ENCODE results near the gene TEKT1.

The TEKT1 gene

DNA sequence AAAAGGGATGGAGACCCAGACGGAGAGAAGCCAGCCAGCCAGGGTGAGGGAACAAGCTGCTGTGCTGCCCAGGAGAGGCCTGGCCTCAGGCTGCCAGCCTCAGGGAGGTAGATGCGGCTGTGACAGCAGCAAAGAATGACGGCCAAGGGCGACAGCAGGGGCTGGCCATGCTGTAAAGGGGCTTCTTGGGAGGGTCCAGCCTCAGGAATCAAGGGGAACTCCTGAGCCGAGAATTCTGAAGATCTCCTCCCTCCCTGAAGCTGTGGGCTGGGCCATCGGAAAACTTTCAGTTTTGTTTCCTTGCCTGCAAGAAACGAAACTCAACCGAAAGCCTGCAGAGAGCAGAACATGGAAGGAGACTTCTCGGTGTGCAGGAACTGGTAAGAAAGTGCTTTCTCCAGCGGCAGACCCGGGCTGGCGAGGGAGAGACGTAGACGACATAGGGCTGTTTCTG lies 75.8 kb downstream of the TEKT1 start, which contains the start of gene XAF1:
Gene XAF1 (plus strand): TSS at position 316 of the 454 bp plus-strand sequence. CDS start 33 bp downstream, at position 349.
- no peak for DNase-seq

DNA sequence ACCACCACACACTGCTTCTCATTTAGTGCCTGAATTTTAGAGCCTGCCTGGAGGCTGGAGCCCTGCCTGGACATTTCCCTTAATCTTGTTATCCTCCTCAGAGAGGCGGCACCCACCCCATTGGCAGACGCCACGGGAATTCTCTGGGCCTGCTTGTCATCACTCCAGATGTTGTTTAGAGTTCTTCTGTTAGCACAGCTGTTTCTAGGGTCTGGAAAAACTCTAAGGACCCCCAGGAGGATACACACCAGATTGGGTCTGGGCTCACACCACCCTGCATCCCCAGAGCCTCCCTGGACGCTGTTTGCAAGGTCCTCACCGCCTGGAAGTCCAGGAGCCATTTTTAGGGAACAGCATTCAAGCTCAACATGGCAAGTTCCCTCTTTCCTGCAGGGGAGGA lies 76.2 kb downstream of the TEKT1 start:
- DNase-seq: no peak

DNA sequence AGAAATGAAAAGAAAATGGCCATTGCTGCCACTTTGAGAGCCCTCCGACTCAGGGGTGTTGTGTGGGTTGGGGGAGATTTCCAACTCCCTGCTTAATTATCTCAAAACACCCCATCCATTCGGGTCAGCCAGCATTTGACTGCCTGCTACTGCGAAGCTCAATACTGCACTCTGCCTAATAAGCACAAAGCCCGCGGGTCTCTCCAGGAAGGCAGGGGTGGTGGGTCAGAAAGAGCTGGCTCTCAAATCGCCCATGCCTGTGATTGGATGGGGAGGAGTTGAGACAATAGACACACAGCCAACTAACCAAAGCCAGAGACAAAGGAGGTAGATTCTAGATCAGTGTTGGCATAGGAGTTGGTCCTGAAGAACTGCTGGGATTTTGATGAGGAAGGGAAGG lies 78.0 kb downstream of the TEKT1 start:
- DNase-seq: no peak

DNA sequence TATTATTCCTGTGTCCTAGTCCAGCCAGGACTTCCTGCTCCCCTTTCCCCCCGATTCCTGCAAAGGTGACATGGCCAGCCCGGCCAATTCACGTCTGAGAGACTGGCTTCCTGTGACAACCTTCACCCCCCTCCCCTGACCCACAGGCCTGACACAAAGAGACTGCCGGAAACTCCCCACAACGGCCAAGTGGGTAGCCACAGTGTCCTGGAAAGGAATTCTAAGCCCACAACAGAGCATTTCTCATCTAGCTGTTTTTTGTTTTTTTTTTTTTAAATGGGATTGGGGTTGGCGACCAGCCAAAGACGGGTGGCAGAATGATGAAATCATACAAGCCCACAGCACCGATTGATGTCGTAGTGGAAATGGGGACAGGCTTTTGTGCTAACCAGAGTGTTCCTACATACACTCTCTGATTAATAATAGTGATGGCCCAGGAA lies 78.5 kb downstream of the TEKT1 start:
- DNase-seq: no peak

DNA sequence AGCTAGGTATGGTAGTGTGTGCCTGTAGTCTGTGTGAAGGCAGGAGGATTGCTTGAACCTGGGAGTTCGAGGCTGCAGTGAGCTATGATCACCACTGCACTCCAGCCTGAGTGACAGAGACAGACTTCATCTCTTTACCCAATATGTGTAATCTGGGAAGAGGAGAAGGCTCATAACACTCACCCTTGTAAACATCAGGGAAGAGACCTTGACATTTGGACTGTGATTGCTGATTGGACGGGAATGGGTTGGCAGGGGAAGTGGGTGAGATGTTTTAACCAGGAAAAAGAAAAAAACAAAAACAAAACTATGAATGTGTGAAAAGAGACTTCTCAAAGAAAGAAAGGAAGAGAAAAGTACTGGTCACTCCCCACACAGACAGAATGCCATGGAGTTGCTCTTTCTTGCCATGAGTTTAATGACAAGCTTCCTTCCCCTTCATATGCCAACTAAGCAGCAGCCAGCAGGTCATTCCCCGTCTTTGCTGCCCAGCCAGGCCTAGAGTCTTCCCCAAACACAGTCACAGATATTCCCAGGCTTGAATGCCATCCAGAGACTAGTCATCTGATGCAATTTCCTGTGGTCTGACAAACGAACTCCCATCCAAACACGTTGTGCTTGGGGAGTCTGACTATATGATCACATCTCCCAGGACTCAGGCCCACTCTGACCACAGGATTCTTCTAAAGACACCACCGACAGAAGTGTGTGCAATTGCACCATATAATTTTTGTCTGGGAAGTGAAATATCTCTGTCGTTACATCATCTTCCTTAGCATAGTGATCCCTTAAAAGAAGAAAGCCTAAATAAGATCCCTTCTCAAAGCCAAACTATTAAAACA lies 79.2 kb downstream of the TEKT1 start:
- DNase-seq: no peak

DNA sequence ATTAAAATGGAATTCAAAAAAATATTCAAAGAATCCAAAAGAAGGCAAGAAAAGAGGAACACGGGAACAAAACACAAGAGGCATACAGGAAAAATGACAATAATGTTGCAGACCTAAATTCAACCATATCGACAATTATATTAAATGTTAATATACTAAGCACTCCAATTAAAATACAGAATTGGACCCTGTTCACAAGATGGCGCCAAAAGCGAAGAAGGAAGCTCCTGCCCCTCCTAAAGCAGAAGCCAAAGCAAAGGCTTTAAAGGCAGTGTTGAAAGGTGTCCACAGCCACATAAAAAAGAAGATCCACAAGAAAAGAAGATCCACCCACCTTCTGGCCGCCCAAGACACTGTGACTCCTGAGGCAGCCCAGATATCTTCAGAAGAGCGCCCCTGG lies 82.0 kb downstream of the TEKT1 start:
- DNase-seq: no peak

DNA sequence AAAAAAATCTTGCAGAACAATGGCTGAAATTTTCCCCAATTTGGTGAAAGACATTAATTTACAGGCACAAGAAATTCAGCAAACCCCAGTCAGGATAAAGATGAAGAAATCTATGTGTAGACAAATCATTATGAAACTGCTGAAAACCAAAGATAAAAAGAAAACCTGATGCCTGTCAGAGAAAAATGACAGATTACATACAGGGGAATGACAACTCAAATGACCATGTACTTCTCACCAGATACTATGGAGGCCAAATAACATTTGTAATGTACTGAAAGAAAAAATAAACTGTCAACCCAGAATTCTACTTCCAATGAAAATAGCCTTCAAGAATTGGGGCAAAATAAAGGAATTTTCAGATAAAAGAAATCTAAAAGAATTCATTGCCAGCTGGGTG lies 82.9 kb downstream of the TEKT1 start:
- DNase-seq: no peak

All from NCI-H774 (cell line).